Testis (tissue), 3 donors: ENCODE results near the gene HS3ST4. TPM values are rescaled to one million over a fixed set of nuclear protein-coding genes. Genes with fewer than 3 reads are reported as not detected.

Source experiments
- DNase-seq: peaks from one replicate; pipeline ENCODE4 v3.0.0-alpha.2; 2019
- H3K27ac ChIP-seq, 2 donors: fragments of 200-600 bp; sonication (generic); one replicate each; pipeline ENCODE4 v1.5.1; 2019
- H3K27me3 ChIP-seq: fragments of 200-600 bp; sonication (generic); one replicate; pipeline ENCODE4 v1.5.1; 2019
- H3K36me3 ChIP-seq: fragments of 200-600 bp; sonication (generic); one replicate; pipeline ENCODE4 v1.5.1; 2017; ENCODE audit warnings: low read depth; ENCODE audit errors: missing control alignments
- H3K4me1 ChIP-seq: fragments of 200-600 bp; sonication (generic); one replicate; pipeline ENCODE4 v1.5.1; 2019
- H3K4me3 ChIP-seq, 2 donors: fragments of 200-600 bp; sonication (generic); one replicate each; pipeline ENCODE4 v1.5.1; 2017 to 2019
- H3K9me3 ChIP-seq: fragments of 200-600 bp; sonication (generic); one replicate; pipeline ENCODE4 v1.5.1; 2017
- POLR2A ChIP-seq: fragments of 450-650 bp; IDR thresholded peaks from one replicate; pipeline ENCODE4 v1.6.1; 2017; ENCODE audit warnings: antibody characterized with exemption, mild to moderate bottlenecking, moderate library complexity
- WGBS, 2 donors: methylation state at CpG; one replicate each; pipeline ENCODE4 v1.1.5; 2018; 5-methylcytosine and 5-hydroxymethylcytosine counted together
- intact Hi-C: fragments of 100-400 bp; cut with DNase I; formaldehyde crosslinking; loops from one replicate; pipeline ENCODE4 v1.15.1; 2023; ENCODE audit warnings: low total_unique reads
- polyA plus RNA-seq: library from polyadenylated mRNA; stranded (reverse); fragments of 350-450 nt; fragmentation: Illumina TruSeq; extraction: RNeasy Lipid Tissue Mini Kit (QIAGEN cat#74804); gene quantifications from one replicate; pipeline ENCODE4 v1.2.3, GENCODE V29; 2014; ENCODE audit warnings: low read depth, low replicate concordance; ENCODE audit not compliant: insufficient read depth
- total RNA-seq, 2 donors: library from RNA; depleted of rRNA; stranded (reverse); fragments of >200 nt; gene quantifications; one replicate each; pipeline ENCODE4 v1.2.3, GENCODE V29; 2016
- TF ChIP-seq, protein P1 (sequence below), 3 experiments: fragments of 450-650 bp in 2 of 3; fragments of 200-600 bp in 1 of 3; sonication (generic) in 1 of 3; IDR thresholded peaks; one replicate each; pipeline ENCODE4 v1.5.1; 2016 to 2019; ENCODE audit warnings: antibody characterized with exemption in 3 of 3, mild to moderate bottlenecking in 2 of 3, moderate library complexity in 1 of 3

Gene HS3ST4
- total and polyA plus RNA-seq, 3 donors from 2014 or later, result 0.37 to 2.7 (median 2.6) TPM

DNA sequence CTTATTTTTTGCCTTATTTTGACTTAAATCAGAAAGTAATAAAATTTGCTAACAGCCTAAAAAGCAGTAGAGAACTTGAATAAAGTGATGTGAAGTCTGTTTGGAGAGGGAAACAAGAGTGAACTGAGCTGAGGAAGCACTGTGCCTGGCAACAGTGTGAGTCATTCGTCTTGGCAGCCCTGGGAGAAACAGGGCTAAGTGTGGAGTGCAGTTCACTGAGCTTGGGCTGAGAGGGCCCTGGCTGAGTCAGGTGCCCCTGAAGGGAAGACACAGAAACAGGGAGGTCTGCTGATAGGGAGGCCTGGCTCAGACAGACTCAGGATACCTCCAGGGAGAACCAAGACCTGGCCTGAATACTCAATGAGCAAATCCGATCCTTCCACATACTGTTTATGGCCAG, 132.1 kb downstream of the HS3ST4 start:
- intact Hi-C loops, result no loop called here
- Histone ChIP-seq H3K9me3 (no peaks in the 10 kb centered on the region), H3K27me3 (no peaks in the 10 kb centered on the region), H3K4me3 (no peak overlapping the region), H3K27ac (no peak overlapping the region), H3K4me1 (no peaks in the 10 kb centered on the region), H3K36me3 (no peaks in the 10 kb centered on the region)
- no peak for TF ChIP-seq POLR2A
- TF ChIP-seq, protein P1, sequence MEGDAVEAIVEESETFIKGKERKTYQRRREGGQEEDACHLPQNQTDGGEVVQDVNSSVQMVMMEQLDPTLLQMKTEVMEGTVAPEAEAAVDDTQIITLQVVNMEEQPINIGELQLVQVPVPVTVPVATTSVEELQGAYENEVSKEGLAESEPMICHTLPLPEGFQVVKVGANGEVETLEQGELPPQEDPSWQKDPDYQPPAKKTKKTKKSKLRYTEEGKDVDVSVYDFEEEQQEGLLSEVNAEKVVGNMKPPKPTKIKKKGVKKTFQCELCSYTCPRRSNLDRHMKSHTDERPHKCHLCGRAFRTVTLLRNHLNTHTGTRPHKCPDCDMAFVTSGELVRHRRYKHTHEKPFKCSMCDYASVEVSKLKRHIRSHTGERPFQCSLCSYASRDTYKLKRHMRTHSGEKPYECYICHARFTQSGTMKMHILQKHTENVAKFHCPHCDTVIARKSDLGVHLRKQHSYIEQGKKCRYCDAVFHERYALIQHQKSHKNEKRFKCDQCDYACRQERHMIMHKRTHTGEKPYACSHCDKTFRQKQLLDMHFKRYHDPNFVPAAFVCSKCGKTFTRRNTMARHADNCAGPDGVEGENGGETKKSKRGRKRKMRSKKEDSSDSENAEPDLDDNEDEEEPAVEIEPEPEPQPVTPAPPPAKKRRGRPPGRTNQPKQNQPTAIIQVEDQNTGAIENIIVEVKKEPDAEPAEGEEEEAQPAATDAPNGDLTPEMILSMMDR (IDR thresholded peaks at IDR 0.05), result no peak
- DNase-seq, result no peak
- WGBS, 2 donors, result 83 to 92% methylated on average over 2 of the region's 2 CpGs

DNA sequence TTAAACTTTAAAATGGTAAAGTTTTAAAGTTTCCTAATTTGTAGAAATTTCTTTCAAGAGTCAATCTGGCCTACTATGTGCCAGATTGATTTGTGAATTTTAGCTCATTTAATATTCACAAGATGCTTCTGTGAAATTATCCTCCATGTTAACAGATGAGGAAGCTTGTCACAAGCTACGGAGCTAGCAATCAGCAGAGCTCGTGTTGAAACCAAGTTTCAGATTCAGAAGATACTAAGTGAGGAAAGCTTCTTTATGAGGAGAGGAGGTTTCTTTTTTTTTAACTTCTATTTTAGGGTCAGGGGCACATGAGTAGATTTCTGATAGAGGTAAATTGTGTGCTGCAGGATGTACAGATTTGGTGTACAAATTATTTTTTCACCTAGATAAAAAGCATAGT, 135.9 kb downstream of the HS3ST4 start:
- intact Hi-C loops, result no loop called here

DNA sequence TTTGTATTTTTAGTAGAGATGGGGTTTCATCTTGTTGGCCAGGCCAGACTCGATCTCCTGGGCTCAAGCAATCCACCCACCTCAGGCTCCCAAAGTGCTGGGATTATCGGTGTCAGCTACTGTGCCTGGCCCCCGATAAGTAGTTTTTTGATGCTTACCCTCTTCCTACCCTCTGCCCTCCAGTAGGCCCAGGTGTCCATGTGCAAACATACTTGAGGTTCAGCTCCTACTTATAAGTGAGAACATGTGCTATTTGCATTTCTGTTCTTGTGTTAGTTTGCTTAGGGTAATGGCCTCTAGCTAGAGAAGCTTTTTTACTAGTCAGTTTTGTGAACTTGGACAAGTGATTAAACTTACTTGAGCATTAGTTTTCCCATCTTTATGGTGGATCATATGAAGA, 136.8 kb downstream of the HS3ST4 start:
- H3K27me3 ChIP-seq, result no peaks in the 10 kb centered on the region
- intact Hi-C loops, result no loop called here

More for the DNA sequence above, 135.9 kb downstream of the HS3ST4 start:
- no peaks in the 10 kb centered on the region for H3K9me3 ChIP-seq
- no peaks in the 10 kb centered on the region for H3K36me3 ChIP-seq
- H3K4me3 ChIP-seq, result no peak overlapping the region
- WGBS, 2 donors, result 42 to 59% methylated on average over 2 of the region's 2 CpGs
- no peaks in the 10 kb centered on the region for H3K4me1 ChIP-seq
- TF ChIP-seq, protein P1 (IDR thresholded peaks at IDR 0.05), result no peak
- TF ChIP-seq POLR2A, result no peak
- no peak overlapping the region for H3K27ac ChIP-seq
- no peak for DNase-seq
- no peaks in the 10 kb centered on the region for H3K27me3 ChIP-seq

DNA sequence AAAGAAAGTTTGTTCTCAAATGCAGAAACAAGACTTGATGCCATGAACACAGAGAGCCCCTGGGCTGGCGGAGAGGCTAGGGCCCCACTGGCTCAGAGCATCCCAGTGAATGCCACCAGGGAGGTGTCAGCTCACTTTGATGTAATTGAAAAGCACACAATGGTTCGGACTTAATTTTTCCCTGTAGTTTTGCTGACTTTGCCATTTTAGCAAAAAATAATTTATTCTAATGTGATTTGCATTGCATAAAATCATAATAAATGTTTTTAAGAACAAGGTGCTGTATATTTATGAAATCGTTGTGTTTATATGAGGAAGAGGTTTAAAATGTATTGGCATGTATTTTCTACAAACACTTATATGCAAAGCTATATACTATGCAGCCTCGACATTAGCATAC, 140.5 kb downstream of the HS3ST4 start:
- intact Hi-C loops, result no loop called here
- 84 to 89% methylated on average over 4 of the region's 4 CpGs for WGBS, 2 donors
- no peak overlapping the region for H3K27ac ChIP-seq
- H3K27me3 ChIP-seq, result no peaks in the 10 kb centered on the region
- no peaks in the 10 kb centered on the region for H3K36me3 ChIP-seq
- H3K9me3 ChIP-seq, result no peaks in the 10 kb centered on the region
- no peak for TF ChIP-seq POLR2A
- TF ChIP-seq, protein P1 (IDR thresholded peaks at IDR 0.05), result no peak
- H3K4me3 ChIP-seq, result no peak overlapping the region
- H3K4me1 ChIP-seq, result no peaks in the 10 kb centered on the region
- DNase-seq, result no peak

More for the DNA sequence above, 136.8 kb downstream of the HS3ST4 start:
- TF ChIP-seq POLR2A, result no peak
- TF ChIP-seq, protein P1 (IDR thresholded peaks at IDR 0.05), result no peak
- no peaks in the 10 kb centered on the region for H3K9me3 ChIP-seq
- H3K4me3 ChIP-seq, result no peak overlapping the region
- no peak for DNase-seq
- 86 to 93% methylated on average over 3 of the region's 3 CpGs for WGBS, 2 donors
- H3K36me3 ChIP-seq, result no peaks in the 10 kb centered on the region
- no peaks in the 10 kb centered on the region for H3K4me1 ChIP-seq
- no peak overlapping the region for H3K27ac ChIP-seq

DNA sequence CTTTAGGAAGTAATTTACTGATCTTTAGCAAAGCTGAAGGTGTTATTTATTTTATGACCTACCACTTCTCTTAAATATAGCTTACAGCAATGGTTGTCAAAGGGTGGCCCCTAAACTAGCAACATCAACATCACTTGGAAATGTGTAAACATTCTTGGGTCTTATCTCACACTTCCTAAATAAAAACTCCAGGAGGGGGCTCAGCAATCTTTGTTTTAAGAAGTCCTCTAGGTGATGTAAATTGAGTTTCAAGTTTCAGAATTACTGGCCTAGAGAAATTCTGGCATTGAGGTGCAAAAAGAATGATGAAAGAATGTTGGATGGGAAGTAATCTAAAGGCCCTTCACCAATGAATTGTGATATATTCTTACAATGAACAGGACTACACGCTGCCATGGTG, 142.3 kb downstream of the HS3ST4 start:
- no peak for DNase-seq
- no peaks in the 10 kb centered on the region for H3K9me3 ChIP-seq
- intact Hi-C loops, result no loop called here
- no peak overlapping the region for H3K27ac ChIP-seq
- WGBS, 2 donors, result 74 to 88% methylated on average over 1 of the region's 1 CpG
- no peak overlapping the region for H3K4me3 ChIP-seq
- TF ChIP-seq POLR2A, result no peak
- H3K4me1 ChIP-seq, result no peaks in the 10 kb centered on the region
- no peaks in the 10 kb centered on the region for H3K27me3 ChIP-seq
- H3K36me3 ChIP-seq, result no peaks in the 10 kb centered on the region
